DND-41 (cell line): ENCODE data around the gene IKZF2.

Source experiments
- ATAC-seq: fragments of 200-7000 bp; cut with Tn5 transposase; 3 replicates; pipeline ENCODE4 v1.9.1; 2021; ENCODE audit warnings: low read depth; ENCODE audit not compliant: insufficient read depth
- DNase-seq: peaks from one replicate; pipeline ENCODE4 v3.0.0-alpha.2; 2020
- H2AFZ ChIP-seq: 2 replicates; pipeline ENCODE4 v1.6.0; 2012; ENCODE audit warnings: low read depth, low read length
- H3K27ac ChIP-seq: 2 replicates; pipeline ENCODE4 v1.5.1; 2012; ENCODE audit warnings: low read length, inconsistent platforms
- H3K27me3 ChIP-seq: fragments of 200-600 bp; sonication (generic); 2 replicates; pipeline ENCODE4 v1.6.0; 2012; ENCODE audit warnings: low read length, mild to moderate bottlenecking, inconsistent platforms; ENCODE audit not compliant: insufficient read depth, poor library complexity
- H3K36me3 ChIP-seq: 2 replicates; pipeline ENCODE4 v1.5.1; 2012; ENCODE audit warnings: low read length, inconsistent platforms; ENCODE audit not compliant: insufficient read depth
- H3K4me1 ChIP-seq: 2 replicates; pipeline ENCODE4 v1.5.1; 2012; ENCODE audit warnings: mild to moderate bottlenecking, low read length; ENCODE audit not compliant: insufficient read depth
- H3K4me2 ChIP-seq: 2 replicates; pipeline ENCODE4 v1.6.0; 2012; ENCODE audit warnings: mild to moderate bottlenecking, moderate library complexity, low read length, inconsistent platforms; ENCODE audit not compliant: insufficient read depth
- H3K4me3 ChIP-seq, 2 experiments: fragments of 200-600 bp in 1 of 2; shearing (Covaris generic) in 1 of 2; 2 replicates each; pipeline ENCODE4 v1.5.1; 2012 to 2016; ENCODE audit warnings: inconsistent platforms in 2 of 2, low read length in 2 of 2, mild to moderate bottlenecking in 2 of 2, low read depth in 1 of 2, moderate library complexity in 1 of 2
- H3K79me2 ChIP-seq: 2 replicates; pipeline ENCODE4 v1.6.0; 2012; ENCODE audit warnings: low read length, inconsistent platforms; ENCODE audit not compliant: insufficient read depth
- H3K9ac ChIP-seq: 2 replicates; pipeline ENCODE4 v1.6.0; 2012; ENCODE audit warnings: low read depth, mild to moderate bottlenecking, inconsistent platforms, low read length, moderate library complexity
- H3K9me3 ChIP-seq: 2 replicates; pipeline ENCODE4 v1.5.1; 2012; ENCODE audit warnings: low read length, moderate library complexity, mild to moderate bottlenecking, inconsistent platforms; ENCODE audit not compliant: insufficient read depth, severe bottlenecking
- H4K20me1 ChIP-seq: 2 replicates; pipeline ENCODE4 v1.6.0; 2012; ENCODE audit warnings: low read length; ENCODE audit not compliant: insufficient read depth
- CTCF ChIP-seq: IDR thresholded peaks from 2 replicates; pipeline ENCODE4 v1.5.1; 2012; ENCODE audit warnings: borderline replicate concordance, low read length, moderate library complexity, mild to moderate bottlenecking; ENCODE audit not compliant: poor library complexity, severe bottlenecking; ENCODE audit errors: extremely low read depth
- EZH2 ChIP-seq: IDR thresholded peaks from 3 replicates; pipeline ENCODE4 v1.6.1; 2012; ENCODE audit warnings: borderline replicate concordance, low read depth, mild to moderate bottlenecking, moderate library complexity, low read length, inconsistent platforms; ENCODE audit not compliant: severe bottlenecking

The IKZF2 gene

DNA sequence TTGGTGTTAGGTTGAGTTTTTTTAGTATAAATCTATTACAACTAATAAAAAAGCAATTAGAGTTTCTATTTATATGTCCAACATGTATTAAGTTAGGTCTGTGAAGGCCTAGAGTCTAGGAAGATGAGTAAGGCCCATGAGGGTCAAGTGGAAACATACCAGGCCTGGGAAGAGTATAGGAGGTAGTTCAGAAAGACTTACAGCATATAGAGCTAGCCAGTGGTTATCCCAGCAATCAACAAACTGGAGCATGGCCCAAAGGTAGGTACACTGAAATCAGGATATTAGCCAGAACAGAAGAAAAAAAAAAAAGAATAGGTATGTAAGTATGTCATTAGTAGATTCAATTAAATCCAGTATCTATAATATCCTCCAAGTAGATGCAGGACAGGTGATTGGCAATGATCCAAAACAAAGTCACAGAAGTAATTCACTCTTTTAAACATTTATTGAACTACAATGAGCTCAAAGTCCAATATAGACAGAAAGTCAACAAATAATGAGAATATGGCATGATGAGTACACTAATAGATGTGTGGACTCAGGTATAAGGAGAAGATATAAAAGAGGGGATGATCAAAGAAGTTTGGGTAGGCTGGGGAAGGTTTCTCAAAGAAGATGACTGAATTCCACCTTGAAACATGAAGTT is 70.3 kb downstream of the IKZF2 start:
- H2AFZ ChIP-seq: no peak overlapping the region
- DNase-seq: no peak
- no peak overlapping the region for H3K9ac ChIP-seq
- no peak for TF ChIP-seq EZH2
- no peak for TF ChIP-seq CTCF
- no peaks in the 10 kb centered on the region for H3K9me3 ChIP-seq
- peaks cover 31% of the 10 kb centered on the region for H3K36me3 ChIP-seq
- no peak overlapping the region for H3K4me2 ChIP-seq
- H4K20me1 ChIP-seq: peaks cover 3% of the 10 kb centered on the region; the same call in 1 of the 2 replicates
- H3K4me3 ChIP-seq: no peak overlapping the region
- no peak for ATAC-seq
- no peak overlapping the region for H3K27ac ChIP-seq
- no peaks in the 10 kb centered on the region for H3K27me3 ChIP-seq
- peaks cover 8% of the 10 kb centered on the region; the same call in 1 of the 2 replicates for H3K4me1 ChIP-seq
- H3K79me2 ChIP-seq: peaks cover 98% of the 10 kb centered on the region

DNA sequence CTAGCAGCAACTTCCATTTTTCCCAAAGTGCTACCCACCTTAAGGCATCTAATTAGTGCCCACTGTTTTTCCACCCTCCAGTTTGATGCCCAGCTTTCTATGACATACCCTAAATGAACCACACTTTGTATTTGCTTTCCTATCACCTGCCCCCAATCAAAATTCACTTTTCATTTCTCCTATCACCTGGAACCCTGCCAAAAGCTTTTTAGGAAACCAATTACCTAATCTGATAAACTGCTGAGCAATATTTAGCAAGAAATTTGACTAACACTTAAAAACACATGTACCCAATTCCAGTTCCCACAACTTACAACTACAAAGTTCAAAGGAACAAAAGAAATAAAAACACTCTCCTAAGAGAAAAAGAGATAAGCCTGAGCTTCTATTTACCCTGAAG is 71.7 kb downstream of the IKZF2 start:
- TF ChIP-seq CTCF: no peak
- no peak for TF ChIP-seq EZH2

GRCh38 chr2:213078686-213079085 is 72.7 kb downstream of the IKZF2 start:
- Histone ChIP-seq H4K20me1 (peaks cover 3% of the 10 kb centered on the region; the same call in 1 of the 2 replicates), H3K4me2 (no peak overlapping the region), H2AFZ (no peak overlapping the region), H3K27ac (no peak overlapping the region), H3K9ac (no peak overlapping the region), H3K9me3 (no peaks in the 10 kb centered on the region), H3K27me3 (no peaks in the 10 kb centered on the region), H3K4me1 (peaks cover 8% of the 10 kb centered on the region; the same call in 1 of the 2 replicates), H3K79me2 (peaks cover 98% of the 10 kb centered on the region), H3K4me3 (no peak overlapping the region), H3K36me3 (peaks cover 18% of the 10 kb centered on the region)
- TF ChIP-seq CTCF: no peak
- no peak for TF ChIP-seq EZH2
- ATAC-seq (no peak), DNase-seq (no peak)

More for the DNA sequence above, 71.7 kb downstream of the IKZF2 start:
- Histone ChIP-seq H3K27me3 (no peaks in the 10 kb centered on the region), H3K36me3 (peaks cover 24% of the 10 kb centered on the region), H3K79me2 (peaks cover 98% of the 10 kb centered on the region), H3K9ac (no peak overlapping the region), H3K4me2 (no peak overlapping the region), H3K4me3 (no peak overlapping the region), H3K27ac (peak overlapping the region; percentile 25; the same call in 1 of the 2 replicates), H2AFZ (no peak overlapping the region), H3K9me3 (no peaks in the 10 kb centered on the region), H3K4me1 (peaks cover 8% of the 10 kb centered on the region; the same call in 1 of the 2 replicates), H4K20me1 (peaks cover 3% of the 10 kb centered on the region; the same call in 1 of the 2 replicates)
- DNase-seq (no peak), ATAC-seq (no peak; the same call in 2 of the 3 replicates)
